Stromal cell of bone marrow (primary cell): Measurements from ENCODE around the gene USP35.

Experiments
- DNase-seq: peaks from one replicate; pipeline ENCODE4 v3.0.0-alpha.2; 2012; ENCODE audit warnings: low read depth

The USP35 gene, protein sequence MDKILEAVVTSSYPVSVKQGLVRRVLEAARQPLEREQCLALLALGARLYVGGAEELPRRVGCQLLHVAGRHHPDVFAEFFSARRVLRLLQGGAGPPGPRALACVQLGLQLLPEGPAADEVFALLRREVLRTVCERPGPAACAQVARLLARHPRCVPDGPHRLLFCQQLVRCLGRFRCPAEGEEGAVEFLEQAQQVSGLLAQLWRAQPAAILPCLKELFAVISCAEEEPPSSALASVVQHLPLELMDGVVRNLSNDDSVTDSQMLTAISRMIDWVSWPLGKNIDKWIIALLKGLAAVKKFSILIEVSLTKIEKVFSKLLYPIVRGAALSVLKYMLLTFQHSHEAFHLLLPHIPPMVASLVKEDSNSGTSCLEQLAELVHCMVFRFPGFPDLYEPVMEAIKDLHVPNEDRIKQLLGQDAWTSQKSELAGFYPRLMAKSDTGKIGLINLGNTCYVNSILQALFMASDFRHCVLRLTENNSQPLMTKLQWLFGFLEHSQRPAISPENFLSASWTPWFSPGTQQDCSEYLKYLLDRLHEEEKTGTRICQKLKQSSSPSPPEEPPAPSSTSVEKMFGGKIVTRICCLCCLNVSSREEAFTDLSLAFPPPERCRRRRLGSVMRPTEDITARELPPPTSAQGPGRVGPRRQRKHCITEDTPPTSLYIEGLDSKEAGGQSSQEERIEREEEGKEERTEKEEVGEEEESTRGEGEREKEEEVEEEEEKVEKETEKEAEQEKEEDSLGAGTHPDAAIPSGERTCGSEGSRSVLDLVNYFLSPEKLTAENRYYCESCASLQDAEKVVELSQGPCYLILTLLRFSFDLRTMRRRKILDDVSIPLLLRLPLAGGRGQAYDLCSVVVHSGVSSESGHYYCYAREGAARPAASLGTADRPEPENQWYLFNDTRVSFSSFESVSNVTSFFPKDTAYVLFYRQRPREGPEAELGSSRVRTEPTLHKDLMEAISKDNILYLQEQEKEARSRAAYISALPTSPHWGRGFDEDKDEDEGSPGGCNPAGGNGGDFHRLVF

GRCh38 chr11:78188286-78189173, at the start of gene USP35, which contains the start of gene KCTD21:
TSS of gene USP35 (plus strand) at chr11:78188919. CDS start at chr11:78196246, 7,327 bp downstream.
TSS of gene KCTD21 (minus strand) at chr11:78188626. CDS start at chr11:78174554, 14,072 bp downstream.
- peak; percentile 96 for DNase-seq

- peak; percentile 91 for DNase-seq
These were observed 49.0 kb upstream of the USP35 start, which contains the start of gene ALG8 for GRCh38 chr11:78139422-78140391. TSS of gene ALG8 (minus strand) at chr11:78139626. CDS start at chr11:78139588, 38 bp downstream.

DNA sequence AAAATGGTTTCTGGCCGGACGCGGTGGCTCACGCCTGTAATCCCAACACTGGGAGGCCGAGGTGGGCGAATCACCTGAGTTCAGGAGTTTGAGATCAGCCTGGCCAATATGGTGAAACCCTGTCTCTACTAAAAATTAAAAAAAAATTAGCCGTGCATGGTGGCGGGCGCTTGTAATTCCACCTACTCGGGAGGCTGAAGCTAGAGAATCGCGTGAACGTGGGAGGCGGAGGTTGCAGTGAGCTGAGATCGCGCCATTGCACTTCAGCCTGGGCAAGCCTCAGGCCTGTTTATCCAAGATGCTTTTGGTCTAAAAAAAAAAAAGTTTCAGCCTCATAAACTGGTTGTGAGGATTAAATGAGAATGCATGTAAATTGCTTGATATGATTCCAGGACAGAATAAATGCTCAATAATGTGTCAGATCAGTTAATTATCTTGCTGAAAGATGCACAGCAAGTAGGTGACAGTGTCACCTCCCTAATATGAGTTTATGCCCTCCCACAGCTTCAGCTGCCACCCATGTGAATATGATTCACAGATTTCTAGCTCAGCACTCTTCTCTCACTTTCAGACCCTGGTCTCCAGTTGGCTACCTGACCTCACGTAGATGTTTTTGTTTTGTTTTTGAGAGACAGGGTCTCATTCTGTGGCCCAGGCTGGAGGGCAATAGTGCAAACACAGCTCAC, 48.2 kb upstream of the USP35 start:
- no peak for DNase-seq

- no peak for DNase-seq
These were observed 43.2 kb upstream of the USP35 start for GRCh38 chr11:78145511-78146025.

DNA sequence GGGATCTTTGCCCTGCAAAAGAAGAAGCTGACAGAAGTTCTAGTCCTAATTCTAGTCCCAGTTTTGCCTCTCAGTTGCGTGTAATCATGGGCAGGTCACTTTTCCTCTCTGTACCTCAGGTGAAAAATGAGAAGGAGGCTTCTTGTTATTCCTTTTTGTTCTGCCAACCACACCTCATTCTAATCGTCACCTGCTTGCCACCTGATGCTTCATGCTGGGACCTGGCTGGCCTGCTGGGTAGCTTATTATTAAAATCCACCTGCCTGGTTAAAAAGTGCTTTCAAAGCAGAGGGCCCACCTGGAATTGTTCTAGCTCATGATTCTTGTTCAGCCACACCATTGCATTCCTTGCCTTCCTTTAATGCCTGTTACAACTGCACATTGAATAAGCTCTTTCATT, 40.9 kb upstream of the USP35 start:
- no peak for DNase-seq

- DNase-seq = peak; percentile 73
These were observed 39.1 kb upstream of the USP35 start for GRCh38 chr11:78149646-78150045.

DNA sequence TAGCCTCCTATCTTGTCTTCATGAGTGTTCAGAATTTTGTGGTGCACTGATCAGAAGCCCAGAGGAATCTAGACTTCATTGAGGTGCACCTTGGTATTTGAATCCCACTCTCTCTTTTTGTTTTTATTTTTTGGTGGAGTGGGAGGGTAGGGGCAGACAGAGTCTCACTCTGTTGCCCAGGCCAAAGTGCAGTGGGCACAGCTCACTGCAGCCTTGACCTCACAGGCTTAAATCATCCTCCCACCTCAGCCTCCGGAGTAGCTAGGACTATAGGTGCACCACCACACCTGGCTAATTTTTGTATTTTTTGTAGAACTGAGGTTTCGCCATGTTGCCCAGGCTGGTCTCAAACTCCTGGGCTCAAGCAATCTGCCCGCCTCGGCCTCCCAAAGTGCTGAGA, 38.4 kb upstream of the USP35 start:
- DNase-seq = no peak

DNA sequence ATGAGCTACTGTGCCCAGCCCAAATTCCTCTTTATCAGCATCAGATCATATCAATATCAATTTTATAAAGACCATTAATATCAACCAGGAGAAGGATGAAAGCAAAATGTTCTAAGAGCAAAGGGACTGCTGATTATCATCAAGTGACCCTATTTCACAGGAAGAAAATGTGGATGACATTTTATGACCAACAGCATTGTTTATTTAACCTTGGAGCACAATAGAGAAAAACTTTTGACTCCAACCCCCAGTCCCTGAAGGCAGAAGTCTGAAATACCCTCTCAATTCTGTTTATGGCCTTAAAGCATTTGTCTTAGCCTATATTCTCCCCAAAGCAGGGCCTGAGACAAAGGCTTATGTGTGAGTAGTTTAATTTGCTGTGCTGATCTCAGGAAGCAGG, 38.0 kb upstream of the USP35 start:
- no peak for DNase-seq

GRCh38 chr11:78151804-78152203, 36.9 kb upstream of the USP35 start:
- no peak for DNase-seq

DNA sequence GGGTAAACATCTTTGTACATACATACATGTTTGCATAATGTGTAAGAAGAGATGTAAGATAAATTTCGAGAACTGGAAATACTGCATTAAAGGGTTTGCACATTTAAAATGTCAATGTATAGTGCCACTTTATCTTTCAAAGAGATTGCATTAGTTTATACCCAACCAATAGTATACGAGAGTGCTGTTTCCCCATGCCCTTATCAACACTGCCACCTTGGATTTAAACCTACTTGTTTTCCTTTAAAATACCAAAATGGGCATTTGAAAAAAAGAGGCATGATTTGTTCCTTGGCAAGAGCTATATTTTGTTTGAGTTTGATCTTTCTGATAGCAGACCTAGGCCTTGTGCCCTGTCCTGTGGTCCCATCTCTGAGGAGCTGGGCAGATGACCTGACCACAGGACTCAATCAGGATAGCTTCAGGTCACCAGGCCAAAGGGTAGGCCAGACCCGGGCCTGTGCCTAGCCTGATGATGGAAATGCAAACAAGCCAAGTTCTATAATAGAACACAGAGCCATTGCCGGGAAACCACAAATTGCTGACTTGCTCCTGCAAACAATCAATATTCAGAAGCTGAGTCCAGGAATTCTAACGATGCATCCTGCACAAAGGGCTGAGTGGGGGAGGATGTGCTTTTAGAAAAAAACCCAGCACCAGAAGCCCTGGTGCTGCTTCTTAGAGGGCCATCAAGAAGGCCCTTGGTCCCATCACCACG, 32.4 kb upstream of the USP35 start:
- no peak for DNase-seq

GRCh38 chr11:78158987-78159652, 29.6 kb upstream of the USP35 start:
- no peak for DNase-seq

- no peak for DNase-seq
These were observed 28.2 kb upstream of the USP35 start for GRCh38 chr11:78160557-78160956.

DNA sequence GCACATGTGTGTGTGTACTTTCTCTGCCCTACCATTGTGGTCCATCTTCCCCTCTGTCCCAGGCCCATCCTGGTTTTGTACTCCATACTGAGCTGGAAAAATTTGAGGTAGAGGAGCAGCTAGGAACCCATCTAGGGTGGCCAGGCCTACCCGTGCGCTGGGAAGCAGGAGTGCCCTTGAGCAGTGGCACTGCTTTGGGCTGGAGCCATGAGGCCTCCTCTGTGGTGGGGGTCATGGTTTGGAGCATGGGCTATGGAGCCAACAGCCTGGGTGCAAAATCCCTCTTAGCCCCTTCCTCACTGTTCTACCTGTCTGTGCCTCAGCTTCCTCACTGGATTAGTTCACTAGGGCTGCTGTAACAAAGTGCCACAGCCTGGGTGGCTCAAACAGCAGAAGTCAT, 27.4 kb upstream of the USP35 start:
- no peak for DNase-seq

- DNase-seq = no peak
These were observed 26.8 kb upstream of the USP35 start for GRCh38 chr11:78161962-78162371.

DNA sequence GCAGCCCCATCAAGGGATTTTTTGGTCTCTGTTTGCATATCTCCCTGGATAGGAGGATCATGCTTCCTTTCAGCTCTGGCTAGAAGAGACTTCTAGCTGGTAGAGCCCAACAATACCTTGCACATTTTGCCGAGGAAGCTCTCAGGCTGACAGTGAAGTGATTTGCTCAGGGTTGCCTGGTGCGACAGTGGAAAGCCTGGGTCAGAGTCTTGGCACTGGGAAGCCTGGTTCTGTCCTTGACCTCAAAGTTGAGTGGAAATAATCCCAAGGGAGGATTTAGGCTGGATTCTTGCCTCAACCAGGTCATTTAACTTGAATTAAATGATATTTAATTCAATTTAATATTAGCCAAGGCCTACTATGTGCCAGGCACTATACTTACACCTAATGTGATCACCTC, 24.9 kb upstream of the USP35 start:
- DNase-seq = no peak

DNA sequence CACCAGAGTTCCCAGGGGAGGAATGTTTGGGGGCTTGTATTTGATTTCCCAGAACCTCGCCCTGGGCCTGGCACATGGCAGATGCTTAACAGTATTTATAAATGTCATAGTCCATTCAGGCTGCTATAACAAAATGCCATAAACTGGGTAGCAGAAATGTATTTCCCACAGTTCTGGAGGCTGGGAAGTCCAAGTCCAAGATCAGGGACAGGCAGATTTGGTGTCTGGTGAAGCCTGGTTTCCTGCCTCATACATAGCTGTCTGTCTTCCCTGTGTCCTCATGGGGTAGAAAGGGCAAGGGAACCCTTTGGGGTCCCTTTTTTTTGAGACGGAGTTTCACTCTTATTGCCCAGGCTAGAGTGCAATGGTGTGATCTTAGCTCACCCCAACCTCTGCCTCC, 24.2 kb upstream of the USP35 start:
- no peak for DNase-seq

DNA sequence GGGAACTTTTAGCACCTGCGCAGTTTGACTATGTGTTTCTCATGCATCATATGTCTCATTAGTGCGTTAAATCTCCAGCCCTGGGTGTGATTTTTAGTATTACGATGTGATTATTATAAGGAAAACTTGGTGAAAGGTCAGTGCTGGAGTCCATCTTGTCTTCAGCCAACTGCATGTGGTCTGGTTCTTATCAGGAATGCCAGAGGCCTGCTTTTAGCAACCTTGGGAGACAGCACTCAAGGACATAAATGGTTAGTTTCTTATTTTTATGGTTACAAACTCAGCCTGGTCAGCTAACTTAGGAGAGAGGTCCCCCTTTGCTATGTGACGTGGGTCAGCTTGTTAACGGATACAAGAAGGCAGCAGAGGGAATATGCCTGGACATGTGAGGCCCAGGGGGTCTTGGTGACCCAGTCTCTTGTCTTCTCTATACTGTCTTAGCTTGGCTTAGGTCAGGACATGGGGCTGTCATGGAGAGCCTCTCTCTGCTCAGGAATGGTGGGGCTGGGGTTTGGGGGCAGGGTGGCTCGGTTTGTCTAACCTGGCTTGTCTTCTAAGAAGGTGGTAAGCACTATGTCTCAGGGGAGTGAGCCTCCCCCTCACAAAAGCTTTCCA, 21.8 kb upstream of the USP35 start:
- no peak for DNase-seq
